Hepatocyte (in vitro differentiated cells): ENCODE measurements around the gene NPAS3.

Experiments used
- EZH2phosphoT487 ChIP-seq: fragments of 200-600 bp; sonication (generic); IDR thresholded peaks from one replicate; pipeline ENCODE4 v1.6.1; 2018; ENCODE audit warnings: antibody characterized with exemption, mild to moderate bottlenecking, low read depth, moderate library complexity; ENCODE audit not compliant: unreplicated experiment, severe bottlenecking
- TF ChIP-seq, protein P1 (sequence below): fragments of 200-600 bp; sonication (generic); IDR thresholded peaks from 2 replicates; pipeline ENCODE4 v1.5.1; 2016; ENCODE audit warnings: antibody characterized with exemption, mild to moderate bottlenecking; ENCODE audit not compliant: poor library complexity

- TF ChIP-seq, protein P1, sequence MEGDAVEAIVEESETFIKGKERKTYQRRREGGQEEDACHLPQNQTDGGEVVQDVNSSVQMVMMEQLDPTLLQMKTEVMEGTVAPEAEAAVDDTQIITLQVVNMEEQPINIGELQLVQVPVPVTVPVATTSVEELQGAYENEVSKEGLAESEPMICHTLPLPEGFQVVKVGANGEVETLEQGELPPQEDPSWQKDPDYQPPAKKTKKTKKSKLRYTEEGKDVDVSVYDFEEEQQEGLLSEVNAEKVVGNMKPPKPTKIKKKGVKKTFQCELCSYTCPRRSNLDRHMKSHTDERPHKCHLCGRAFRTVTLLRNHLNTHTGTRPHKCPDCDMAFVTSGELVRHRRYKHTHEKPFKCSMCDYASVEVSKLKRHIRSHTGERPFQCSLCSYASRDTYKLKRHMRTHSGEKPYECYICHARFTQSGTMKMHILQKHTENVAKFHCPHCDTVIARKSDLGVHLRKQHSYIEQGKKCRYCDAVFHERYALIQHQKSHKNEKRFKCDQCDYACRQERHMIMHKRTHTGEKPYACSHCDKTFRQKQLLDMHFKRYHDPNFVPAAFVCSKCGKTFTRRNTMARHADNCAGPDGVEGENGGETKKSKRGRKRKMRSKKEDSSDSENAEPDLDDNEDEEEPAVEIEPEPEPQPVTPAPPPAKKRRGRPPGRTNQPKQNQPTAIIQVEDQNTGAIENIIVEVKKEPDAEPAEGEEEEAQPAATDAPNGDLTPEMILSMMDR: no peak
- no peak for TF ChIP-seq EZH2phosphoT487
Observed at GRCh38 chr14:32940711-32941667, 2.3 kb downstream of the NPAS3 start.
